Activated CD4-positive, alpha-beta T cell treated with anti-CD3 and anti-CD28 coated beads for 24 hours (primary cell): ENCODE results near the gene YAP1.

Source experiments
- DNase-seq, 2 donors: peaks; one replicate each; pipeline ENCODE4 v3.0.0-alpha.2; 2020; ENCODE audit warnings: low read depth in 2 of 2

YAP1 gene

DNA sequence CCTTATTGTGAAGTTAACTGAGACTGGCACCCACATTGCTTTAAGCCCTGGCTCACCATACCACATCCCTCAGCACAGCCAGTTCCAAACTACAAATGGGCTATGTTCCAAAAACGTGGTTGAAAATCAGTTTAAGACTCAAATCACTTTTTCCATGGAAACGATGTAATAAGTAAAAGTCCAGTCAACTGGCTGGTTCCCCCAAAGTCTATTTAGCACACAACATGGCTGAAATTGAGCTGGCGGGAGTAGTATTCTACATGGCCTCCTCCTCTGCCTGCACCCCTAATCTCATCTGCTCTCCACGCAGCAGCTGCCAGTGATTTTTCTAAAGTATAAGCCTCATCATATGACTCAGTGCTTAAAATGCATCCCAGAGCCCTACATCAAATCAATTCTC lies 166.1 kb downstream of the YAP1 start:
- no peak for DNase-seq

- no peak for DNase-seq
These were observed 166.5 kb downstream of the YAP1 start for GRCh38 chr11:102276783-102277182.

- DNase-seq: no peak
These were observed 169.5 kb downstream of the YAP1 start for GRCh38 chr11:102279641-102280170.

GRCh38 chr11:102280245-102280833 lies 170.1 kb downstream of the YAP1 start:
- no peak for DNase-seq
